Measurements from ENCODE around the gene FBXL7. TPM values are rescaled to one million over a fixed set of nuclear protein-coding genes. Genes with fewer than 3 reads are reported as not detected.

The FBXL7 gene
- polyA plus RNA-seq, 1 donor (not counting 4 experiments of a cell fraction or from before 2014, with no cell fraction given) = 0.22 TPM

- dilution Hi-C loops (cut with MboI; ENCODE audit: extremely low pct_ligation_motif_present, low sequenced_read_pairs) = no loop called here
- Histone ChIP-seq H3K9me1 (ENCODE audit: control insufficient read depth, extremely low read depth, insufficient read depth, low read length) (no peaks in the 10 kb centered on the region), H3K9me3 (ENCODE audit: control insufficient read depth, low read depth, low read length) (peaks cover 5% of the 10 kb centered on the region), H3K9ac (ENCODE audit: control insufficient read depth, extremely low read depth, insufficient read depth, low read length) (no peak overlapping the region), H3K36me3 (ENCODE audit: control insufficient read depth in 2 of 2, extremely low read depth in 1 of 2, insufficient read depth in 2 of 2, low read length in 2 of 2) (no peaks in the 10 kb centered on the region), H3K4me3 (ENCODE audit: control insufficient read depth in 2 of 3, extremely low read depth in 1 of 3, insufficient read depth in 2 of 3, low read depth in 1 of 3, low read length in 3 of 3) (no peak overlapping the region), H3K4me2 (ENCODE audit: control insufficient read depth, extremely low read depth, insufficient read depth, low read depth, low read length) (no peak overlapping the region), H3K27ac (ENCODE audit: control insufficient read depth, insufficient read depth, low read length) (no peak overlapping the region), H4K20me1 (ENCODE audit: control insufficient read depth, extremely low read depth, insufficient read depth, low read length) (no peaks in the 10 kb centered on the region), H2AFZ (ENCODE audit: control insufficient read depth, low read length) (no peak overlapping the region), H3K79me2 (ENCODE audit: control insufficient read depth, insufficient read depth, low read length) (no peaks in the 10 kb centered on the region), H3K4me1 (ENCODE audit: control insufficient read depth, extremely low read depth, insufficient read depth, low read length) (no peaks in the 10 kb centered on the region), H3K27me3 (ENCODE audit: control insufficient read depth, extremely low read depth, insufficient read depth, low read length) (no peaks in the 10 kb centered on the region)
- FAIRE-seq (no peak), DNase-seq (ENCODE audit: low read depth, low spot score) (no peak)
- TF ChIP-seq CTCF (optimal IDR thresholded peaks at IDR 0.05 in 1 of 3, IDR thresholded peaks at IDR 0.05 in 1 of 3, conservative IDR thresholded peaks at IDR 0.05 in 1 of 3; ENCODE audit: extremely low read depth in 1 of 3, insufficient read depth in 2 of 3, low read length in 3 of 3) = no peak
- TF ChIP-seq EZH2 (IDR thresholded peaks at IDR 0.05; ENCODE audit: low read length) = no peak
Observed at GRCh38 chr5:15452781-15453180, 47.2 kb upstream of the FBXL7 start.

- Histone ChIP-seq H3K9me3 (ENCODE audit: control insufficient read depth, low read depth, low read length) (no peaks in the 10 kb centered on the region), H2AFZ (ENCODE audit: control insufficient read depth, low read length) (no peak overlapping the region), H3K4me1 (ENCODE audit: control insufficient read depth, extremely low read depth, insufficient read depth, low read length) (no peaks in the 10 kb centered on the region), H3K27me3 (ENCODE audit: control insufficient read depth, extremely low read depth, insufficient read depth, low read length) (no peaks in the 10 kb centered on the region), H4K20me1 (ENCODE audit: control insufficient read depth, extremely low read depth, insufficient read depth, low read length) (no peaks in the 10 kb centered on the region), H3K4me2 (ENCODE audit: control insufficient read depth, extremely low read depth, insufficient read depth, low read depth, low read length) (no peak overlapping the region), H3K4me3 (ENCODE audit: control insufficient read depth in 2 of 3, extremely low read depth in 1 of 3, insufficient read depth in 2 of 3, low read depth in 1 of 3, low read length in 3 of 3) (no peak overlapping the region), H3K9me1 (ENCODE audit: control insufficient read depth, extremely low read depth, insufficient read depth, low read length) (no peaks in the 10 kb centered on the region), H3K9ac (ENCODE audit: control insufficient read depth, extremely low read depth, insufficient read depth, low read length) (no peak overlapping the region), H3K79me2 (ENCODE audit: control insufficient read depth, insufficient read depth, low read length) (no peaks in the 10 kb centered on the region), H3K36me3 (ENCODE audit: control insufficient read depth in 2 of 2, extremely low read depth in 1 of 2, insufficient read depth in 2 of 2, low read length in 2 of 2) (no peaks in the 10 kb centered on the region), H3K27ac (ENCODE audit: control insufficient read depth, insufficient read depth, low read length) (no peak overlapping the region)
- DNase-seq (ENCODE audit: low read depth, low spot score) = no peak
- dilution Hi-C loops (cut with MboI; ENCODE audit: extremely low pct_ligation_motif_present, low sequenced_read_pairs) = no loop called here
- TF ChIP-seq CTCF (optimal IDR thresholded peaks at IDR 0.05 in 1 of 3, IDR thresholded peaks at IDR 0.05 in 1 of 3, conservative IDR thresholded peaks at IDR 0.05 in 1 of 3; ENCODE audit: extremely low read depth in 1 of 3, insufficient read depth in 2 of 3, low read length in 3 of 3) = no peak
- TF ChIP-seq EZH2 (IDR thresholded peaks at IDR 0.05; ENCODE audit: low read length) = no peak
- no peak for FAIRE-seq
Observed at GRCh38 chr5:15459200-15459599, 40.8 kb upstream of the FBXL7 start.
